ENCODE data around the gene PSMB2.

GRCh38 chr1:35556484-35557117 is 84.7 kb downstream of the PSMB2 start:
- TF ChIP-seq, protein P1, sequence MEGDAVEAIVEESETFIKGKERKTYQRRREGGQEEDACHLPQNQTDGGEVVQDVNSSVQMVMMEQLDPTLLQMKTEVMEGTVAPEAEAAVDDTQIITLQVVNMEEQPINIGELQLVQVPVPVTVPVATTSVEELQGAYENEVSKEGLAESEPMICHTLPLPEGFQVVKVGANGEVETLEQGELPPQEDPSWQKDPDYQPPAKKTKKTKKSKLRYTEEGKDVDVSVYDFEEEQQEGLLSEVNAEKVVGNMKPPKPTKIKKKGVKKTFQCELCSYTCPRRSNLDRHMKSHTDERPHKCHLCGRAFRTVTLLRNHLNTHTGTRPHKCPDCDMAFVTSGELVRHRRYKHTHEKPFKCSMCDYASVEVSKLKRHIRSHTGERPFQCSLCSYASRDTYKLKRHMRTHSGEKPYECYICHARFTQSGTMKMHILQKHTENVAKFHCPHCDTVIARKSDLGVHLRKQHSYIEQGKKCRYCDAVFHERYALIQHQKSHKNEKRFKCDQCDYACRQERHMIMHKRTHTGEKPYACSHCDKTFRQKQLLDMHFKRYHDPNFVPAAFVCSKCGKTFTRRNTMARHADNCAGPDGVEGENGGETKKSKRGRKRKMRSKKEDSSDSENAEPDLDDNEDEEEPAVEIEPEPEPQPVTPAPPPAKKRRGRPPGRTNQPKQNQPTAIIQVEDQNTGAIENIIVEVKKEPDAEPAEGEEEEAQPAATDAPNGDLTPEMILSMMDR (IDR thresholded peaks at IDR 0.05; ENCODE audit: poor library complexity, severe bottlenecking) = no peak
- TF ChIP-seq MXI1 (conservative IDR thresholded peaks at IDR 0.05; ENCODE audit: poor library complexity, severe bottlenecking) (no peak), EZH2 (IDR thresholded peaks at IDR 0.05; ENCODE audit: borderline replicate concordance, insufficient read depth, low read length, poor library complexity, severe bottlenecking) (no peak), POLR2AphosphoS5 (IDR thresholded peaks at IDR 0.05) (no peak), TAF1 (IDR thresholded peaks at IDR 0.05; ENCODE audit: low read depth) (peak; percentile 34), EP300 (conservative IDR thresholded peaks at IDR 0.05; ENCODE audit: poor library complexity, severe bottlenecking) (no peak), REST (IDR thresholded peaks at IDR 0.05; ENCODE audit: borderline replicate concordance) (no peak), SMC3 (conservative IDR thresholded peaks at IDR 0.05; ENCODE audit: poor library complexity) (no peak)

Data from neural cell (in vitro differentiated cells).